Epithelial cell of prostate (primary cell): ENCODE data around the gene NFKBIL1.
"Not testable (repeated sequence)": the region's sequence is repeated elsewhere in the genome, so short reads cannot be mapped to it uniquely, and the experiment has no call there.

Experiments used
- DNase-seq: peaks from one replicate; pipeline ENCODE4 v3.0.0-alpha.2; 2011; ENCODE audit warnings: low read depth, low spot score
- H3K27ac ChIP-seq: fragments of 450-650 bp; 2 replicates; pipeline ENCODE4 v1.5.1; 2017; ENCODE audit warnings: mild to moderate bottlenecking

The NFKBIL1 gene

GRCh38 chr6:31534011-31534410 is 13.4 kb upstream of the NFKBIL1 start:
- DNase-seq, result no peak
- H3K27ac ChIP-seq, result no peak overlapping the region

DNA sequence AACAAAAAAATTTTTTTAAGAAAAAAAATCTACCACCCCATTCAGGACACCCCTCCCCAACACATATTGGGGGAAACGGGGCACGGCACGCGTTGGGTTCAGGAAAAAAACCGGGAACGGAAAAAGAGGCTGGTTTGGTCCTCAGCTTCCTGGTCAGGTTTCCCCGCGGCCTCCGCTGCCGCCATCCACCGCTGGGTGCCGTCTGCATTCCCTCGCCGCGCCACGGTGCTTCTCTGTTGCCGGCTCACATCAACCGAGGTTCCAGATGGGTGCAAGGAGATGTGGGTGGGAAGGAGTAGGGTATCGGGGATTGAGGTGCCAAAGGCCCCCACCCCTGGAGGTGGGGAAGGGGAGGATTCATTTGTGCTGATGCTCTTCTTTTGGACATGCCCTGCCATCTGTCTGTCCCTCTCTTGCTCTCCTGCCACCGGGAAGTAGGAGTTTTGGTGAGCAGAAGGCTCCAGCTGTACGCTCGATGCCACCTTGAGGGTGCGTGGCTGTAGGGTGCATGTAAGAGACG is 12.8 kb upstream of the NFKBIL1 start:
- no peak overlapping the region for H3K27ac ChIP-seq
- no peak for DNase-seq

- no peak for DNase-seq
- no peak overlapping the region for H3K27ac ChIP-seq
These were observed 11.7 kb upstream of the NFKBIL1 start for GRCh38 chr6:31535538-31536324.

DNA sequence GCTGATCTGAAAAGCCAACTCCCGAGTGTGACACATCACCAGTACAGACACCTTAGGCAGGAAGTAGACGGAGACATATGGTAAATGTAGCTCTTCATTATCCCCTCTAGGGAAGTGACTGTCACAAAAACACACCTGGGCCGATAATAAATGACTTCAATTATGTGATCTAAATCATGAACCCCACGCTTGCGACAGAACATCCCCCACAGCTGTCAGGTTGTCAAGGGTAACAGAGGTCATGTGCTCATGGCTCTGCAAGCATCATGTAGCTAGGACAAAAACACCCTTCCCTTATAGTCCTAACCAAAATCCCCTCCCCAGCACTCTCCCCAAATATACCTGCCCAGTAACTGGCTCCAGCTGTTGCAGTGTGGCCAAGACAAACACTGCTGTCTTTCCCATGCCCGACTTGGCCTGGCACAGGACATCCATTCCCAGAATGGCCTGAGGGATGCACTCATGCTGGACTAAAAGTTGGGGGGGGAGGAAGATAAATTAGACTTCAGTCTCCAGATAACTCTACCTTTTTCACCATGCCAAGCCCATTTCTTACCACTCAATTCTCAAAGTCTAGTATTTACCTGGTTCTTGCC is 8.5 kb upstream of the NFKBIL1 start:
- peak overlapping the region; percentile 91 for H3K27ac ChIP-seq
- DNase-seq, result no peak

DNA sequence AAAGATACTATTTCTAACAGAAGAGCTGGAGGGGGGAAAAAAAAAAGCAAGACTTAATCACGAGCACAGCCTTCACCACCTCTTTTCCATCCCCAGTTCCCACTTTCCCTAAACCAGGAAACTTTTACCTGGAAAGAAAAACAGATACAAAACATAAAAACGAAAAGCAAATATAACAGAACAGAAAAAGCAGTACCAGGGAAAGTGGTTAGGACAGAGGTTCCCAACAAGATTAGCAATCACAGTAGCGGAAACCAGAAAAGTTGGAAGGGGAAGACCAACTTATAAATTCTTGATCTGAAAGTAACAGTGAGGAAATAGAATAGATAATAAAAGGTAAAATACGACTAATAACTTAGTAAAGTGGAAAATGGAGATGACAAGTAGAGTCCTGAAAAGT is 6.8 kb upstream of the NFKBIL1 start:
- H3K27ac ChIP-seq, result peak overlapping the region; percentile 91

GRCh38 chr6:31541059-31541657 is 6.2 kb upstream of the NFKBIL1 start:
- H3K27ac ChIP-seq, result peak overlapping the region; percentile 91
- no peak for DNase-seq

More for the DNA sequence above, 6.8 kb upstream of the NFKBIL1 start:
- no peak for DNase-seq

- peak within 1 kb of the TSS; percentile 91 for H3K27ac ChIP-seq
- DNase-seq, result peak; percentile 76
These were observed 5.5 kb upstream of the NFKBIL1 start, which contains the start of gene DDX39B for GRCh38 chr6:31541658-31542521. Gene DDX39B (minus strand): TSS chr6:31542003. CDS start chr6:31540532, 1,471 bp downstream.

- H3K27ac ChIP-seq, result no peak overlapping the region
- DNase-seq, result no peak
These were observed 3.8 kb upstream of the NFKBIL1 start for GRCh38 chr6:31543639-31544038.

- no peak overlapping the region for H3K27ac ChIP-seq
- no peak for DNase-seq
These were observed 2.7 kb upstream of the NFKBIL1 start for GRCh38 chr6:31544676-31545075.

GRCh38 chr6:31545291-31545690 is 2.1 kb upstream of the NFKBIL1 start:
- no peak overlapping the region for H3K27ac ChIP-seq
- DNase-seq, result no peak

DNA sequence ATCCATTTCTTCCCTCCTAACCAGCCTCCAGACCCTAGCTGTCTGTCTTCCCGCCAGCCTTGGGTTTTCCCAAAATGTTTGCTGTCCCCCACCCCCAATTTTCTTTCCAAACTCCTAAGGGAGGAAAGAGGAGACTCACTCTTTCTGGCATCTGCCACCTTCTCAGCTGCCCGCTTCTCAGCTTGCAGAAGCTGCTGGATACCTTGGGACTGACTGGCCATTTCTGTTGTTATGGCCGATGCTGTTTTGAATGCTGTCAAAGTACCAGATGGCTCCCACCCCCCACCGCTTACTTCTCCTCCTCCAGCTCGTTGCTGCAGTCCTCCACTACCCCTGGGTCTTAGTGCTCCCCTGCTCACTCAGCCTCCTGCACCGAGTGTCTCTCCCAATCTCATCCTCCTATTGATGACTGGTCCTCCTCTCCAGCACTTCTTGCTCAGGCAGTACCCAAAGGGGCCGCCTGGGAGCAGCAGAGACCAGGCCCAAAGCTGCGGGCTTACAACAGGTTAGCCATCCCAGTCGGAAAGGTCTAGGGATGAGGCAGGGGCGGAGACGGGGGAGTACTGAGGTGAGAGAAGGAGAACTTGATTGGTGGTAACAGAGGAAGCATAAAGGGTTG is 960 bp upstream of the NFKBIL1 start, which contains the start of gene ATP6V1G2:
Gene ATP6V1G2, minus strand, starts transcription at position 270 of the 619 bp plus-strand sequence. Its CDS starts 49 bp downstream, at position 221.
- peak; percentile 80 for DNase-seq
- H3K27ac ChIP-seq, result peak within 1 kb of the TSS; percentile 94

- peak overlapping the region; percentile 94 for H3K27ac ChIP-seq
- no peak for DNase-seq
These were observed 527 bp downstream of the NFKBIL1 start for GRCh38 chr6:31547727-31548543.

DNA sequence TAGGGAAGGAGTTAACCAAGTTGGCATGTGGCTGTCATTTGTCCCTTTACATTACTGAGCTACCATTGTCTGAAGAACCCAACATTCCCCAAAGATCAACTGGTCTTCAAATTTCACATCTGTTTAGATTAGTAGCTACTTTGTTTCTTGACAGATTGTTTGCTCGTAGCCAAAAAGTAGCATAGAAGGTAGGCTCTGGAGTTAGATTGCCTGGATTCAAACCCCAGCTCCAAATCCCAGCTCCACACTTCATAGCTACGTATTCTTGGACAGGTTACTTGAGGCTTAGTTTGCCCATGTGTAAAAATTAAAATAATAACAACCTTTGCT is 1.1 kb downstream of the NFKBIL1 start:
- no peak for DNase-seq
- H3K27ac ChIP-seq, result peak overlapping the region; percentile 94

DNA sequence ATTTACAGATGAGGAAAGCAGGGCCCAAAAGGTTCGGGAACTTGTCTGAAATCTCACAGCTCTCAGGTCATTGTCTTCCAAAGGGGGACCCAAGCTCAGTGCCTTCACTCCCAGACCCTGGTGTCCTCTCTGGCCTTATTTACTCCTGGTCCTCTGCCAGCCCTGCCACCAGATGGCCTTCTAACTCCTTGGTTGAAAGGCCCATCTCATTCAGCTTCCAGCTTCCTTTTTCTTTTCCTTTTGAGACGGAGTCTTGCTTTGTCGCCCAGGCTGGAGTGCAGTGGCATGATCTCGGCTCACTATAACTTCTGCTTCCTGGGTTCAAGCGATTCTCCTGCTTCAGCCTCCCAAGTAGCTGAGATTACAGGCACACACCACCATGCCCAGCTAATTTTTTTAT is 4.0 kb downstream of the NFKBIL1 start:
- DNase-seq, H3K27ac ChIP-seq: not testable (repeated sequence)

- DNase-seq, result no peak
- H3K27ac ChIP-seq, result no peak overlapping the region
These were observed 8.9 kb downstream of the NFKBIL1 start for GRCh38 chr6:31556307-31556706.

DNA sequence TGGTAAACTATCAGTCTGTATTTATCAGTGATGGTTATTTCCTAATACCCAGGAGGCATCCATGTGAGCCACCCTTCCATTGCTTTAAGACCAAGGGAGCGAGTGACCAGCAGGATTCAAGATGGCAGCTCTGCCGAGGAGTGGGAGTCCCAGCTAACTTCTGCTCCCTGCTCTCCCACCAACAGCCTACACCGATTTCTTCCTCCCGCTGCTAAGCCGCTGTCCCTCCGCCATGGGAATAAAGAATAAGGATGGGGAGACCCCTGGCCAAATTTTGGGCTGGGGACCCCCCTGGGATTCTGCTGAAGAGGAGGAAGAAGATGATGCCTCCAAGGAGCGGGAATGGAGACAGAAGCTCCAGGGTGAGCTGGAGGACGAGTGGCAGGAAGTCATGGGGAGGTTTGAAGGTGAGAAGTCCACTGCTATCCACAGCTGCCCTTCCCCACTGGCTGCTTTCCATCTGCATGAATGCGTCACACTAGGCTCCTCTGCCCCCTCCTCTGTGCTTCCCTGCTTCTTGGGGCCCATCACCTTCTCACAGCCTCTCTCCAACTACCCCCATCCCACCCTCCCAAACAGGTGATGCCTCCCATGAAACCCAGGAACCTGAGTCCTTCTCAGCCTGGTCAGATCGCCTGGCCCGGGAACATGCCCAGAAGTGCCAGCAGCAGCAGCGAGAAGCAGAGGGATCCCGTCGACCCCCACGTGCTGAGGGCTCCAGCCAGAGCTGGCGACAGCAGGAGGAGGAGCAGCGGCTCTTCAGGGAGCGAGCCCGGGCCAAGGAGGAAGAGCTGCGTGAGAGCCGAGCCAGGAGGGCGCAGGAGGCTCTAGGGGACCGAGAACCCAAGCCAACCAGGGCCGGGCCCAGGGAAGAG is 10.3 kb downstream of the NFKBIL1 start:
- no peak for DNase-seq
- no peak overlapping the region for H3K27ac ChIP-seq

GRCh38 chr6:31558318-31558625 is 10.9 kb downstream of the NFKBIL1 start:
- no peak overlapping the region for H3K27ac ChIP-seq
- no peak for DNase-seq
